KBM-7 (cell line): ENCODE data around the gene SLC23A2.

Experiments
- DNase-seq: peaks from one replicate; pipeline ENCODE4 v3.0.0-alpha.2; 2015
- in situ Hi-C: fragments of 300-500 bp; cut with MboI; formaldehyde crosslinking; loops from 2 replicates; pipeline ENCODE4 v1.14.3; 2020; ENCODE audit warnings: low sequenced_read_pairs, low pct_unique_long_range_greater_than_20kb, mixed read lengths

Gene SLC23A2

GRCh38 chr20:4812216-4812615 is 189.1 kb downstream of the SLC23A2 start:
- in situ Hi-C loops, result no loop called here

DNA sequence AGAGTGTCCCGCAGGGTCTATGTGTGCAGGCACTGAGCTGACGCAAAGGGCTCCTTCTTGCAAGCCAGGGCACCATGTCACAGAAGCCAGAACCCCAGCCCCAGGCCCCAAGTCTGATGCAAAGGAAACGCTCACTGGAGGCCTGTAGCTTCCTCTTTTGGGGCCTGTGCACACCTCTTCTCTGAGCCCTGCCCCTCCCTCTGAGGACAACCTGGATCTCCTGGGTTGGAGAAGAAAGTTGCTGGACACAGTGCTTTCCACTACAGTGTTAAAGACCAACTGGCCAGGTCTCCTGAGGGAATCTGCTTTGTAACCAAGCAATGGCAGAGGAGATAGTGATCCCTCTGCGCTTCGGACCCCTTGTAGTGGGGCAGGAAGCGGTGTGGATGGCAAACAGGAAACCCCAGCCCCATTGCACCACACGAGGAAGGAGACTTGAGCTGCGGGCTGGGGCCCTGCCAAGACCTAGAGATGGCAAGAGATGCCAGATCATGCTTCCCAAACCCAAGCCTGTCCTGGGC is 189.6 kb downstream of the SLC23A2 start:
- in situ Hi-C loops, result no loop called here
- peak; percentile 94 for DNase-seq

More at GRCh38 chr20:4812216-4812615, 189.1 kb downstream of the SLC23A2 start:
- DNase-seq, result peak; percentile 23

DNA sequence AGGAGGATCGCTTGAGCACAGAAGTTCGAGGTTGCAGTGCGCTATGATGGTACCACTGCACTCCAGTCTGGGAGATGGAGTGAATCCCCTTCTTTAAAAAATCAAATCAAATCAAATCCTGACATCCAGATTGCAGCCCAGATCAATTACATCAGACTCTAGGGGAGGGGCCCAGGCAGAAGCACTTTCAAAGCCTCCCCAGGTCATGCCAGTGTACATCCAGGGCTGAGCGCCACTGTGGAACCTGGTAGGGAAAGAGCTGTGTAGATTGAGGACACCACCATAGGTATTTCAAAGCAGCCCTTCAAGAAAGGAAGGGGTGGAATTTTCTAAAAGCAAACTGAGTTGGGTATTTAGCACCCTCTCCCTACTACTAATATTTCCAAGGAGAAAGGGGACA is 190.1 kb downstream of the SLC23A2 start:
- DNase-seq, result no peak
- in situ Hi-C loops, result no loop called here

GRCh38 chr20:4810426-4811019 is 190.8 kb downstream of the SLC23A2 start:
- in situ Hi-C loops, result no loop called here
- DNase-seq, result no peak

DNA sequence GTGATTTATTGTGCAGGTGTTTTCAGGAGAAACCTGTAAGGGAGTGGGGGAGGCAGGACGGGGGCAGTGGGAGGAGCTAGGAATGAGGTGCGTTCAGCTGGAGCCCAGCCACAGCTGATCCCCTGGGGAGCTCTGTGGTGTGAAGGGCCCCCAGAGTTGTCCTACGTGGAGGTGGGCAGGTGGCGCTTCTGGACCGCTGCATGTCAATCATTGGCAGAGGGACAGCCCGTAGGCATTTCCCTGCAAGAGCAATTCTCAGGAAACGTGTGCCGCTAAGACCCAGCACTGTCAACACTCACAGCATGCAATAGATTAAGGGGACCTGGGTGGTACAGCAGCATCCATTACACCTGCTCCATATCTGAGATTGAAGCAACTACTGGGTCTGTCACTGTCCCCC is 191.6 kb downstream of the SLC23A2 start:
- DNase-seq, result no peak
- in situ Hi-C loops, result no loop called here

- in situ Hi-C loops, result no loop called here
- DNase-seq, result no peak
Observed at GRCh38 chr20:4808872-4809271, 192.4 kb downstream of the SLC23A2 start.

DNA sequence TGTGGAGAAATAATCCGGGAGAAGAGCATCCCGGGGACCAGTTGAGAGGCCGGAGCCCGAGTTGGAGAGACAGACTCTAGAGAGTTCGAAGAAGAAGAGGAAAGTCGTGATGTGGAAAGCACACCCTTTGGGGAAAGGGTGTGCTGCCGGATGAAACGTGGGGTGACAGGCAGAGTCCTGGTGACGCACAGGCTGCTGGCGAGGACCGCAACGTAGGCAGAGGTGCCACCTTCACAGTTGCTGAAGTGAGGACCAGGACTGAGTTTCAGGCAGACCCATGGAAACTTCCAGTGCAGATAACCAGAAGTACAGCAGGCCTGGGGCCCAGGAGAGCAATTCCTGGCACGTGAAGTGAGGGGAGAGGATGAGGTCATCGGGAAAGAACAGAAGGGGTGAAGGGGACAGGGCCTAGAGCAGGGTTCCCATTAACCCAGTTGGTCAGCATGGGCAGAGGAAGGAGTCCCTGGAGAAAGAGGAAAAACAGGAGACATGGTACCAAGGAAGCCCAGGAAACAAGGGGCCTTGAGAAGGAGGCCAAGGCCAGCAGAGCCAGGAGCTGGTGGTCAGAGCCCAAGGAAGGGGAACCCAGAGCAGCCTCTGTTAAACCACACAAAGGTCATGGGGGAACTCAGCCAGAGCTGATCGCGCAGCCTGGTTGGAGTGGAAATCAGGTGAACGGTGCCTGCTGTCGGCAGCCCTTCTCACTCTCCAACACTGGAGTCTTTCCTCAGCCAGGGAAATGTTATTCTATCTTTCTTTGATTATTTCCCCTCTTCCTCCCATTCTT is 195.5 kb downstream of the SLC23A2 start:
- no peak for DNase-seq
- in situ Hi-C loops, result no loop called here

DNA sequence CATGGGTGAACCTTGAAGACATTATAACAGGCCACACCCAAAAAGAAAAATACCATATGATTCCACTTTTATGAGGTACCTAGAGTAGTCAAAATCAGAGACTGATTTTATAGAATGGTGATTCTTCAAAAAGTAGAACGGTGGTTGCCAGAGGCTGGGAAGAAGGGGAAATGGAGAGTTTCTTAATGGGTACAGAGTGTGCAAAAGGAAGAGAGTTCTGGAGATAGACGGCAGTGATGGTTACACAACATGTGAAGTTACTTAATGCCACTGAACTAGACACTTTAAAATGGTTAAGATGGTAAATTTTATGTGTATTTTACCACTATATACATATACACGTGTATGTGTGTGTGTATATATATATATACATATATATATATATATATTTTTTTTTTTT is 198.8 kb downstream of the SLC23A2 start:
- in situ Hi-C loops, result no loop called here
- no peak for DNase-seq
